Activated CD4-positive, alpha-beta T cell treated with anti-CD3 and anti-CD28 coated beads, Interleukin-2, Interleukin-4, amounts not matched to agents 100 ng/mL and 50 ng/mL, durations not matched to agents 16 hours and 8 hours (primary cell): Measurements from ENCODE around the gene PMF1.

Source experiments
- DNase-seq: peaks from one replicate; pipeline ENCODE4 v3.0.0-alpha.2; 2020; ENCODE audit warnings: low spot score

PMF1 gene

GRCh38 chr1:156236164-156236563 is 23.4 kb downstream of the PMF1 start:
- no peak for DNase-seq

- no peak for DNase-seq
Measured at GRCh38 chr1:156238248-156238647, 25.4 kb downstream of the PMF1 start.

GRCh38 chr1:156241311-156241811 is 28.6 kb downstream of the PMF1 start:
- DNase-seq, result no peak

- DNase-seq, result no peak
Measured at GRCh38 chr1:156241926-156242325, 29.1 kb downstream of the PMF1 start, which contains the start of gene BGLAP. Gene BGLAP (plus strand): TSS chr1:156242184. CDS start chr1:156242232, 48 bp downstream.

GRCh38 chr1:156242738-156243137 is 29.9 kb downstream of the PMF1 start:
- no peak for DNase-seq

- no peak for DNase-seq
Measured at GRCh38 chr1:156244126-156244525, 31.3 kb downstream of the PMF1 start.

GRCh38 chr1:156244712-156245111 is 31.9 kb downstream of the PMF1 start:
- no peak for DNase-seq

GRCh38 chr1:156245451-156246232 is 32.8 kb downstream of the PMF1 start:
- DNase-seq, result no peak

- no peak for DNase-seq
Measured at GRCh38 chr1:156246241-156246780, 33.5 kb downstream of the PMF1 start.

- no peak for DNase-seq
Measured at GRCh38 chr1:156246781-156247459, 34.1 kb downstream of the PMF1 start.

GRCh38 chr1:156247460-156248322 is 34.9 kb downstream of the PMF1 start, which contains the start of gene PAQR6:
Gene PAQR6 (minus strand): TSS chr1:156248056. CDS start chr1:156246731, 1,325 bp downstream.
- no peak for DNase-seq

GRCh38 chr1:156248323-156248683 is 35.5 kb downstream of the PMF1 start:
- no peak for DNase-seq

GRCh38 chr1:156249593-156249992 is 36.8 kb downstream of the PMF1 start:
- no peak for DNase-seq

- no peak for DNase-seq
Measured at GRCh38 chr1:156251527-156251926, 38.7 kb downstream of the PMF1 start.

GRCh38 chr1:156253634-156254033 is 40.8 kb downstream of the PMF1 start:
- no peak for DNase-seq

GRCh38 chr1:156257711-156258110 is 44.9 kb downstream of the PMF1 start:
- DNase-seq, result no peak

GRCh38 chr1:156258859-156259258 is 46.1 kb downstream of the PMF1 start:
- DNase-seq, result no peak

GRCh38 chr1:156259805-156260204 is 47.0 kb downstream of the PMF1 start:
- DNase-seq, result no peak

GRCh38 chr1:156260896-156261295 is 48.1 kb downstream of the PMF1 start:
- DNase-seq, result no peak

GRCh38 chr1:156262461-156263287 is 49.9 kb downstream of the PMF1 start:
- no peak for DNase-seq

GRCh38 chr1:156263288-156263655 is 50.5 kb downstream of the PMF1 start:
- DNase-seq, result no peak
